ENCODE results near the gene ATP6V1G1.

The ATP6V1G1 gene

GRCh38 chr9:114613087-114613486 lies 25.5 kb downstream of the ATP6V1G1 start:
- DNase-seq (ENCODE audit: low read depth): no peak
- no peak for TF ChIP-seq CTCF (IDR thresholded peaks at IDR 0.05; ENCODE audit: low read length, missing control alignments)
- no peak overlapping the region for H3K4me3 ChIP-seq (replicated peaks; ENCODE audit: low read depth, low read length)

- H3K4me3 ChIP-seq (replicated peaks; ENCODE audit: low read depth, low read length): no peak overlapping the region
- DNase-seq (ENCODE audit: low read depth): no peak
- TF ChIP-seq CTCF (IDR thresholded peaks at IDR 0.05; ENCODE audit: low read length, missing control alignments): no peak
These were observed 26.4 kb downstream of the ATP6V1G1 start for GRCh38 chr9:114613919-114614318.

- no peak overlapping the region for H3K4me3 ChIP-seq (replicated peaks; ENCODE audit: low read depth, low read length)
- no peak for DNase-seq (ENCODE audit: low read depth)
- no peak for TF ChIP-seq CTCF (IDR thresholded peaks at IDR 0.05; ENCODE audit: low read length, missing control alignments)
These were observed 26.8 kb downstream of the ATP6V1G1 start for GRCh38 chr9:114614373-114614772.

- no peak overlapping the region for H3K4me3 ChIP-seq (replicated peaks; ENCODE audit: low read depth, low read length)
- no peak for TF ChIP-seq CTCF (IDR thresholded peaks at IDR 0.05; ENCODE audit: low read length, missing control alignments)
- no peak for DNase-seq (ENCODE audit: low read depth)
These were observed 29.3 kb downstream of the ATP6V1G1 start for GRCh38 chr9:114616684-114617520.

- no peak overlapping the region for H3K4me3 ChIP-seq (replicated peaks; ENCODE audit: low read depth, low read length)
- DNase-seq (ENCODE audit: low read depth): no peak
These were observed 31.7 kb downstream of the ATP6V1G1 start for GRCh38 chr9:114619191-114619761.

GRCh38 chr9:114621561-114621960 lies 34.0 kb downstream of the ATP6V1G1 start:
- H3K4me3 ChIP-seq (replicated peaks; ENCODE audit: low read depth, low read length): no peak overlapping the region
- no peak for DNase-seq (ENCODE audit: low read depth)
- no peak for TF ChIP-seq CTCF (IDR thresholded peaks at IDR 0.05; ENCODE audit: low read length, missing control alignments)

More at GRCh38 chr9:114619191-114619761, 31.7 kb downstream of the ATP6V1G1 start:
- no peak for TF ChIP-seq CTCF (IDR thresholded peaks at IDR 0.05; ENCODE audit: low read length, missing control alignments)
